GM12892 (cell line): ENCODE data around the gene KIAA1328.

Source experiments
- POLR2AphosphoS5 ChIP-seq: IDR thresholded peaks from 2 replicates; pipeline ENCODE4 v1.6.1; 2011; ENCODE audit warnings: low read depth, low read length, control low read depth
- TAF1 ChIP-seq: IDR thresholded peaks from 2 replicates; pipeline ENCODE4 v1.6.1; 2011; ENCODE audit warnings: low read depth, mild to moderate bottlenecking, control low read depth, low read length, borderline replicate concordance

DNA sequence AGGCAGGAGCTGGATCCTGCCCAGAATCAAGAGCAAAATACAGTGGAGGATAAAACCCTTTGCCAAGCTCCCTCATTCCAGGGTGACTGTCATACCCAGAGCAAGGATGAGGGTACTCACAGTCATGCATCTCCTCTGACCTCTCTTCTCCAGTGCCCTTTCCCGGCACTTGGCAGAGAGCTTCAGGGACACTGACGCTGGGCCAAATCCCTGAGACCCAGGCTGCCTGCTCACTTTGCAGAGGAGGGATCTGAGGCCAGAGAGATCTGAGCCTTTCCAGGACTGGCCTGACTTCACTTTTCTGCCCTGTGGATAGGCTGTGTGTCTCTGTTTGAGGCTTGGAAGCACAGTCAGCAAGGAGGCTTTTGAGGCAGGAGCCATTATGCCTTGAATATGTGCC is 406.7 kb downstream of the KIAA1328 start:
- TF ChIP-seq POLR2AphosphoS5 (no peak), TAF1 (no peak)
